GM18861 (cell line): ENCODE measurements around the gene CDAN1.
"Not testable (repeated sequence)": the region's sequence is repeated elsewhere in the genome, so short reads cannot be mapped to it uniquely, and the experiment has no call there.

ENCODE experiments used
- ATAC-seq: cut with Tn5 transposase; IDR thresholded peaks from one replicate; pipeline ENCODE4 v1.9.1; 2021; ENCODE audit not compliant: unreplicated experiment

Gene CDAN1

GRCh38 chr15:42712584-42712983 is 24.3 kb downstream of the CDAN1 start:
- ATAC-seq, result no peak

- no peak for ATAC-seq
These were observed 25.2 kb downstream of the CDAN1 start for GRCh38 chr15:42711746-42712145.

- ATAC-seq, result no peak
These were observed 26.3 kb downstream of the CDAN1 start for GRCh38 chr15:42710662-42711061.

GRCh38 chr15:42707873-42708544 is 28.9 kb downstream of the CDAN1 start:
- no peak for ATAC-seq

GRCh38 chr15:42707068-42707467 is 29.9 kb downstream of the CDAN1 start:
- ATAC-seq, result no peak

- ATAC-seq, result no peak
These were observed 31.6 kb downstream of the CDAN1 start for GRCh38 chr15:42705336-42705735.

GRCh38 chr15:42704492-42704926 is 32.4 kb downstream of the CDAN1 start:
- no peak for ATAC-seq

GRCh38 chr15:42696626-42697025 is 40.3 kb downstream of the CDAN1 start:
- no peak for ATAC-seq

- ATAC-seq, result no peak
These were observed 41.3 kb downstream of the CDAN1 start for GRCh38 chr15:42695527-42696071.

GRCh38 chr15:42694398-42694797 is 42.5 kb downstream of the CDAN1 start:
- ATAC-seq, result no peak

GRCh38 chr15:42693942-42694341 is 43.0 kb downstream of the CDAN1 start:
- ATAC-seq, result no peak

GRCh38 chr15:42693496-42693895 is 43.4 kb downstream of the CDAN1 start:
- no peak for ATAC-seq

GRCh38 chr15:42692997-42693396 is 43.9 kb downstream of the CDAN1 start:
- no peak for ATAC-seq

- ATAC-seq, result no peak
These were observed 44.4 kb downstream of the CDAN1 start for GRCh38 chr15:42692536-42692935.

- no peak for ATAC-seq
These were observed 45.2 kb downstream of the CDAN1 start for GRCh38 chr15:42691770-42692169.

- no peak for ATAC-seq
These were observed 45.6 kb downstream of the CDAN1 start for GRCh38 chr15:42691308-42691707.

GRCh38 chr15:42688301-42688700 is 48.6 kb downstream of the CDAN1 start:
- ATAC-seq, result no peak

- ATAC-seq, result no peak
These were observed 49.2 kb downstream of the CDAN1 start for GRCh38 chr15:42687740-42688139.

GRCh38 chr15:42686281-42686680 is 50.6 kb downstream of the CDAN1 start:
- ATAC-seq, result no peak

GRCh38 chr15:42681119-42681518 is 55.8 kb downstream of the CDAN1 start:
- ATAC-seq, result no peak

GRCh38 chr15:42680142-42680482 is 56.8 kb downstream of the CDAN1 start:
- ATAC-seq, result not testable (repeated sequence)

- ATAC-seq, result no peak
These were observed 57.4 kb downstream of the CDAN1 start for GRCh38 chr15:42679285-42680141.
